ENCODE measurements around the gene UCKL1.

- TF ChIP-seq PKNOX1 (IDR thresholded peaks at IDR 0.05), result no peak
- no peak for TF ChIP-seq LEF1 (IDR thresholded peaks at IDR 0.05; ENCODE audit: borderline replicate concordance)
- TF ChIP-seq NFRKB (IDR thresholded peaks at IDR 0.05), result no peak
- TF ChIP-seq FOXM1 (IDR thresholded peaks at IDR 0.05; ENCODE audit: borderline replicate concordance), result no peak
- TF ChIP-seq SP1 (IDR thresholded peaks at IDR 0.05), result no peak
- no peak for TF ChIP-seq SUZ12 (IDR thresholded peaks at IDR 0.05)
- no peak for TF ChIP-seq ELF4 (IDR thresholded peaks at IDR 0.05)
- TF ChIP-seq HDGF (IDR thresholded peaks at IDR 0.05; ENCODE audit: borderline replicate concordance), result no peak
- no peak for TF ChIP-seq FOXK2 (IDR thresholded peaks at IDR 0.05)
Measured at GRCh38 chr20:63919130-63919529, 37.1 kb downstream of the UCKL1 start.
